ENCODE data around the gene MSH4.
"Not testable (repeated sequence)": the region's sequence is repeated elsewhere in the genome, so short reads cannot be mapped to it uniquely, and the experiment has no call there.

Gene MSH4

DNA sequence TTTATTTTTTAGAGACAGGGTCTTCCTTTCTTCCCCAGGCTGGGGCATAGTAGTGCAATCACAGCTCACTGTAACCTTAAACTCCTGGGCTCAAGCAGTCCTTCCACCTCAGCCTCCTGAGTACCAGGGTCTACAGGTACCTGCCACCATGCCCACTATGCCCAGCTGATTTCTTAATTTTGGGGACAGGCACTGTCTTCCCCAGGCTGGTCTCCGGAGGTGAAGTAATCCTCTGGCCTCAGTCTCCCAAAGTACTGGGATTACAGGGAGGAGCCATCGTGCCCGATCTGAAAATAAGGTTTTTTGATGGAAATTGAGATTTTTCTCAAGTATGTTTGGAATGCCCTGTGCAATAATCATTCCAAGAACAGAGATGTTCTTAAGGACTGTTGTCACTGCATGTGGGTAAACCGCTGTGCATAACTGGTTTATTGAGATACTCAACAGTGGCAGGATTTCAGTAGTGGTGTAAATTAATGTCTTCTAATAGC, 934 bp upstream of the MSH4 start:
- DNase-seq (ENCODE audit: low read depth in 2 of 2) = no peak

DNA sequence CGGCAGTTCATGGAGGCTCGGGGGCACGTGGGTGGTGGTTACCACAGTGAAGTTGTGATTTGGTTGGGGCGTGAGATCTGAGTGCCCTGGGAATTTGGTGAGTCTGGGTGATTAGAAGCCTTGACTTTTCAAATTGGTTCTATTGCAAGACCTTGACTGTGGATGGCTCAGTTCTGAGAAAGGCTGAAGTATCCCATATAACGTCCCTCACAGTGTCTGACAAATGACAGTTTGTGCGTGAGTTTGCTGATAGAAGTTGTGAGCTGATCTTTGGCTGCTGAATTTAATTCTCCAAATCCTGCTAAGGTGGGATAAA, 549 bp downstream of the MSH4 start:
- no peak for DNase-seq (ENCODE audit: low read depth in 2 of 2)

DNA sequence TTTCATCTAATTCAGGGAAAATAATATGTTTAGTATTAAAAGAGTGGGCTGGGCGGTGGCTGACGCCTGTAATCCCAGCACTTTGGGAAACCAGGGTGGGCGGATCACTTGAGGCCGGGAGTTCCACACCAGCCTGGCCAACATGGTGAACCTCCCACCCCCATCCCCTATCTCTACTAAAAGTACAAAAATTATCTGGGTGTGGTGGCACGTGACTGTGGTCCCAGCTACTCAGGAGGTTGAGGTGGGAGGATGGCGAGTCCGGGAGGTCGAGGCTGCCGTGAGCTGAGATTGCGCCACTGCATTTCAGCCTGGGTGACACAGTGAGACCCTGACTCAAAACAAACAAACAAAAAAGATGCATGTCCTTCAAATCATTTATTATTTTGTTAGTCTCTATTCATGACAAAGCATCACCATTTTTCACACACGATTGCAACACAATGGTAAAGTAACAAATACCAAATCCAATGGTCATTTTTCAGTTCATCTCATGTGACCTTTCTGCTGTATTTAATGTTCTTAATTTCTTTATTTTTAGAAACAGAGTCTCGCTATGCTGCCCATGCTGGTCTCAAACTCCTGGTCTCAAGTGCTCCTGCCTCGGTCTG, 1.0 kb downstream of the MSH4 start:
- DNase-seq (ENCODE audit: low read depth in 2 of 2) = no peak

GRCh38 chr1:75801480-75801879, 4.8 kb downstream of the MSH4 start:
- DNase-seq (ENCODE audit: low read depth in 2 of 2) = not testable (repeated sequence)

DNA sequence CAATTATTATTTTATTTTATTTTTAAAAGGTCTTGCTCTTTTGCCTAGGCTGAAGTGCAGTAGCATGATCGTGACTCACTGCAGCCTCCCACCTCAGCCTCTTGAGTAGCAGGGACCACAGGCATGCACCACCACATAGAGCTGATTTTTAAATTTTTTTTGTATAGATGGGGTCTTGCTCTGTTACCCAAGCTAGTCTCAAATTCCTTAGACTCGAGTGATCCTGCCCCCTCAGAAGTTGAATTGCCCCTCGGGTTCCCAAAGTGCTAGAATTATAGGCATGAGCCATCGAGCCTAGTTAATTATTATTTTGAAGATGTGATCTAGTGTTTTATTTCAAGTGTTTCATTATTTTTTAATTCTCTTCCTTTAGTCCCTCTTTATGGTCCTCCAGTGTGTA, 12.2 kb downstream of the MSH4 start:
- no peak for DNase-seq (ENCODE audit: low read depth in 2 of 2)

GRCh38 chr1:75810113-75810512, 13.4 kb downstream of the MSH4 start:
- not testable (repeated sequence) for DNase-seq (ENCODE audit: low read depth in 2 of 2)

GRCh38 chr1:75811211-75811981, 14.7 kb downstream of the MSH4 start:
- DNase-seq (ENCODE audit: low read depth in 2 of 2) = no peak

- DNase-seq (ENCODE audit: low read depth in 2 of 2) = no peak
Observed at GRCh38 chr1:75812065-75812464, 15.4 kb downstream of the MSH4 start.

- not testable (repeated sequence) for DNase-seq (ENCODE audit: low read depth in 2 of 2)
Observed at GRCh38 chr1:75823596-75823995, 26.9 kb downstream of the MSH4 start.

DNA sequence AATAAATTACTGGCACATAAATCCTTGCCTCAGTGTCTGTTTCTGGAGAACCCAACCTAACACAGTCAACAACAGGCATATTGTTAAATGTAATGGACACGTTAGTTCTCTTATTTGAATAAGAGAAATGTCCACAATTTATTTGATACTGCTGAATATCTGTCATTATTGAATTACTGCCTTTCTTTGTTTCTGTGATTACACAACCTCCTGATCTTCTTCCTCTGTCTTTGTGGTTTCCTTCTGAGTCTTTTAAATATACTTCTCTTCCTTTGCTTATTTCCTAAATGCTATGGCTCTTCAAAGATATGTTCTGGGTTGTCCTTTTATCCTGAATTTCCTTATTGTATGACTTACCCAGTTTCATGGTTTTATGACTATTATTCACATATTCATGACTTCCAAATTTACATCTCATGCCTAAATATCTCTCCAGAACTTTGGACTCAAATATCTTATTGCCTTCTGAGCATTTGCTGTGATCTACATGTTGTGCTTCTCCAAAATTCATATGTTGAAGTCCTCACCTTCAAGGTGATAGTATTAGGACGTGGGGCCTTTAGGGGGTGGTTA, 39.9 kb downstream of the MSH4 start:
- no peak for DNase-seq (ENCODE audit: low read depth in 2 of 2)

- DNase-seq (ENCODE audit: low read depth in 2 of 2) = no peak
Observed at GRCh38 chr1:75838079-75838478, 41.4 kb downstream of the MSH4 start.

- no peak for DNase-seq (ENCODE audit: low read depth in 2 of 2)
Observed at GRCh38 chr1:75841421-75841820, 44.7 kb downstream of the MSH4 start.

DNA sequence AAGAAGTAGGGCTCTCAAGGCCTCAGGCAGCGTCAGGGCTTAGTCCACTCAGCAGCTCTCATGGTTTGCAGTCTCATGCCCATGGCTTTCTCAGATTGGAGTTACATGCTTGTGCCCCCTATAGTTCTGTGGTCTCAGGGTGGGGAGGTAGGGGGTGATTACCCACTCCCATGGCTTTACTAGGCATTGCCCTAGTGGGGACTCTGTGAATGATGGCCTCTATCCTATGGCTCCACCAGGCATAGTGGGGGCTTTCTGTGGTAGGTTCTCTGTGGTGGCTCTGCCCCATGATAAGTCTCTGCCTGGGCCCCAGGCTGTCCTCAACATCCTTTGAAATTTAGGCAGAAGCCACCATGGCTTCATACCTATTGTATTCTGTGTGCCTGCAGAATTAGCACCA, 48.9 kb downstream of the MSH4 start:
- DNase-seq (ENCODE audit: low read depth in 2 of 2) = no peak

DNA sequence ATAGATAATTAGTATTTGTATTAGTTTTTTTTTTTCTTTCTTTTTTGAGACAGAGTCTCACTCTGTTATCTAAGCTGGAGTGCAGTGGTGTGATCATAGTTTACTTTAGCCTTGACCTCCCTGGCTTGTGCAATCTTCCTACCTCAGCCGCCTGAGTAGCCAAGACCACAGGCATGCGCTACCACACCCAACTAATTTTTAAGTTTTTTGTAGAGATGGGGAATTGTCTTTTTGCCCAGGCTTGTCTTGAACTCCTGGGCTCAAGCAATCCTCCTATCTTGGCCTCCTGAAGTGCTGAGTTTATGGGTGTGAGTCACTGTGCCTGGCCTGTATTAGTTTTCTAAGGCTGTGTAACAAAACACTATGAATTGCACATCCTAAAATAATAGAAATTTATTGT, 58.3 kb downstream of the MSH4 start:
- DNase-seq (ENCODE audit: low read depth in 2 of 2) = no peak

DNA sequence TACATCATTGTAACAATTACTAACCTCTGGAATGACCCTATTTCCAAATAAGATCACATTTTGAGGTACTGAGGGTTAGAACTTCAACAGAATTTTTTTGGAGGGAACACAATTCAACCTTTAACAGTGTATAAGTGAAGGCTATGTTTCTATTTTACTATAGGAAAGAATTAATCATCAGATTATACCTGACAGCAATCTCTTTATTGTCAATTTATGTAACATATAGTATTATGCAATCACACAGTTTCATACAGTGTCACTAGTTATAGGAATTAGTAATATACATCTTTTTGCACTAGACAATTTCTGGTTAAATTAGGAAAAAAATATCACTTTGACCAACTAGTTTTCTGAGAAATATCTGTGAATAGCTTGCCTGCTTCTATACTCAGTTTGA, 59.1 kb downstream of the MSH4 start:
- no peak for DNase-seq (ENCODE audit: low read depth in 2 of 2)

DNA sequence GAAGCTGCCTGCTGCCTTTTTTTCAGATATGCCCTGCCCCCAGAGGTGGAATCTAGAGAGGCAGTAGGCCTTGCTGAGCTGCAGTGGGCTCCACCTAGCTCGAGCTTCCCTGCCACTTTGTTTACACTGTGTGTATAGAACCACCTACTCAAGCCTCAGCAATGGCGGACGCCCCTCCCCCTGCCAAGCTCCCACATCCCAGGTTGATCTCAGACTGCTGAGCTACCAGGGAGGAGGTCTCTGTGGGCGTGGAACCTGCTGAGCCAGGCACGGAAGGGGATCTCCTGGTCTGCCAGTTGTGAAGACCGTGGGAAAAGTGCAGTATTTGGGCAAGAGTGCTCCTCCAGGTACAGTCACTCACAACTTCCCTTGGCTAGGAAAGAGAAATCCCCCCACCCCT, 65.1 kb downstream of the MSH4 start:
- no peak for DNase-seq (ENCODE audit: low read depth in 2 of 2)

- DNase-seq (ENCODE audit: low read depth in 2 of 2) = no peak
Observed at GRCh38 chr1:75870951-75871350, 74.3 kb downstream of the MSH4 start.

- no peak for DNase-seq (ENCODE audit: low read depth in 2 of 2)
Observed at GRCh38 chr1:75879985-75880384, 83.3 kb downstream of the MSH4 start.

DNA sequence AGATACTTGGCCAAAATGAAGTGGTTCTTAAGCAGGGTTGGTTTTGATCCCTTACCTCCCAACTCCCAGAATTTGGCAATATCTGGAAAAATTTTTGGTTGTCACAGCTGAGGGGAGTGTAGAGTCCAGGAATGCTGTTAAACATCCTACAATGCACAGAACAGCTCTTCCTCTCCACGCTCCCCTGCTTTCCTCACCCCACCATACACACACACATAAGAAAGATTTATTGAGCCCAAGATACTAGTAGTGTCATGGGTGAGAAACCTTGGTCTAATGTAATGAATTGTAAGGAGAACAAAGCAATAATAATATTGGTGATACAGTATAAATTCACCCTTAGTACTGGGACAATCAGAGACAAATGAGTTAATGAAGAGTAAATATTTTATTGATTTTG, 87.8 kb downstream of the MSH4 start:
- no peak for DNase-seq (ENCODE audit: low read depth in 2 of 2)

- no peak for DNase-seq (ENCODE audit: low read depth in 2 of 2)
Observed at GRCh38 chr1:75901371-75901770, 104.7 kb downstream of the MSH4 start.

GRCh38 chr1:75908717-75909152, 112.1 kb downstream of the MSH4 start:
- no peak for DNase-seq (ENCODE audit: low read depth in 2 of 2)

DNA sequence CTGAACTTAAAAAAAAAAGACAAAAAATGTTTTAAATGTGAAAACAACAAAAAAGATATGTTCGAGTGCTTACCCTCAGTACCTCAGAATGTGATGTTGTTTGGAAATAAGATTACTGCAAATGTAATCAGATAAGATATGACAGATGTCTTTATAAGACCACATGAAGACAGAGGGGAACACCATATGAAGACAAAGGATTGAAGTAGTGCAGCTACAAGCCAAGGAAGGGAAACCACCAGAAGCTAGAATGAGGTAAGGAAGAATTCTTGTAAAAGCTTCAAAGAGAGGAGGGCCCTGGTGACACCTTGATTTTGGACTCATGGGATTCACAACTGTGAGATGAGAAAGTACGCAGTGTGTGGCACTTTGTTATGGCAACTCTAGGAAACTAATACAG, 120.2 kb downstream of the MSH4 start:
- DNase-seq (ENCODE audit: low read depth in 2 of 2) = no peak

DNA sequence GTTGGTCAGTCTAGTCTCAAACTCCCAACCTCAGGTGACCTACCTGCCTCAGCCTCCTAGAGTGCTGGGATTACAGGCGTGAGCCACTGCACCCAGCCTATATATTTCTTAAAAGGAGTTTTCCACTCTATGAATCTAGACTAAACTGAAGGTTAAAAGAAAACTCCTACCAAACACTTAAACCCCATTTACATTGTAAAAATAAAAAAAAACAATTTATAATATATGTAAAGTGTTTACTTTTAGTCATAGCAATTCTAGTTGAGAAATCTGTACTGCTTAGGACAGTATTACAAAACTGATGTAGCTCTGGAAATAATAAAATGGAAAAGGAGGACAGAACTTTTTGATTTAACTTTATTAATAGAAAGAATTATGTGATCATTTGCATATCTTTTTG, 126.0 kb downstream of the MSH4 start:
- DNase-seq (ENCODE audit: low read depth in 2 of 2) = no peak
